ENCODE results near the gene ATXN2.

ATXN2 gene

DNA sequence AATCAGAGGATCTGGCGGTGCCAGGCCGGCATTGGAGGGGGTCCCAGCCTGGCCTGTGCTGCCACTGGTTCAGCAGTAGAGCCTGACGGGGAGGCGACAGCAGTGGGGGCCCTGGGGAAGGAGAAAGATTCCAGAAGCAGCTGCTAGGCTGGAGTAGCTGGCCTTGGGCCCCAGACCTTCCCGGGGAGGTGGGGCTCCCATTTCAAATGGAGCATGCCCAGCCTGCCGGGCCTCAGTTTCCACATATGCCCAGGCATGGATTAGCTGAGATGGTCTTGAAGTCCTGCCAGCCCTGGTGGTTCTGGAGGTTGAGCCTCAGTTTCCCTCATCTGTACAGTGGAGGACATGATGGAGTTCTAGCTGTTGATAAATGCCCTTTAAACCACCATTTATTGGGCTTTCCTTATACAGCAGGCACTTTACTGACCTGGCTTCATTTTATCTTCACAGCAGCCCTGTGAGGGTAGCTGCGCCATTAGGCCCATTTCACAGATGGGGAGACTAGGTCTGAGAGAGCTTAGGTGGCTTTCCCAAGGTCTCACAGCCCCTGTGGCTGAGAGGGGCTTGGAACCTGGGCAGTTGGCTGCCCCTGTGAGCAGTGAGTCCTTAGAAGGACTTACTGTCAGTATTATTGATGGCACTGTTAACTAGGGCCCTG, 171.6 kb downstream of the ATXN2 start:
- TF ChIP-seq POU2F2 (IDR thresholded peaks at IDR 0.05; ENCODE audit: low read depth, low read length) (no peak), PAX5 (IDR thresholded peaks at IDR 0.05; ENCODE audit: insufficient read depth, low read length, severe bottlenecking) (no peak), POLR2A (IDR thresholded peaks at IDR 0.05; ENCODE audit: low read depth, low read length) (no peak), POLR2AphosphoS5 (IDR thresholded peaks at IDR 0.05; ENCODE audit: low read depth, low read length) (no peak), SPI1 (IDR thresholded peaks at IDR 0.05; ENCODE audit: low read depth, low read length) (no peak)
- DNase-seq (ENCODE audit: insufficient read length, low spot score), result no peak
- FAIRE-seq, result no peak

DNA sequence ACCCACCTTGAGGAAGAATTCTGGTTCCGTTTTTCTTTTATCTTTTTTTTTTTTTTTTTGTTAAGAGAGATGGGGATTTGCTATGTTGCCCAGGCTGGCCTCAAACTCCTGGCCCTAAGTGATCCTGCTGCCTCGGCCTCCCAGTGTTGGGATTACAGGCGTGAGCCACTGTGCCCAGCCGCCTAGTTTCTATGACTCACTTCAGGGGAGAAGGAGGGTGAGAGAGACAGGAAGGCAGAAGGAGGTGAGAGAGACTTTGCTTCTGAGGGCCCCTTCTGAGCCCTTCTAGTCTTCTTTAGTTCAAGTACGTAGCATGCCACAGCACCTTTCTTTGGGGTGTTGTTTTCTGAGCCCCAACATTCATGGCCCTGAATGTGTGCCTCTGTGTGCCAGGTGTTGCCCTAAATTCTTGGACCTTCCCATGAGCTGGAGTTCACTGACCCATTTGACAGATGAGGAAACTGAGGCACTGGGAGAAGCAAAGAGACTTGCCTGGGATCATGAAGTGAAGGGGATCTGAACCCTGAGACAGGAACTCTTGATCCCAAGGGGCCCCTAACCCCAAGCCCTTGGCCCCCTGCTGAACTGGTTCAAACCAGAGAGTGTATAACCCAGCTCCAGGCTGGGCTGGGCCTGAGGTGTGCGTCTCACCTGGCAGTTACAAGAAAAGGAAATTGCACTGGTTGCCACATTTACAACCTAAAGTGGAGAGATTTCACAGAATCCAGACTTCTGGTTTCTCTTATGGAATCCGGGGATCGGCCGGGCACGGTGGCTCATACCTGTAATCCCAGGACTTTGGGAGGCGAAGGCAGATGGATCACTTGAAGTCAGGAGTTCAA, 172.6 kb downstream of the ATXN2 start:
- no peak for TF ChIP-seq SPI1 (IDR thresholded peaks at IDR 0.05; ENCODE audit: low read depth, low read length)
- no peak for DNase-seq (ENCODE audit: insufficient read length, low spot score)

DNA sequence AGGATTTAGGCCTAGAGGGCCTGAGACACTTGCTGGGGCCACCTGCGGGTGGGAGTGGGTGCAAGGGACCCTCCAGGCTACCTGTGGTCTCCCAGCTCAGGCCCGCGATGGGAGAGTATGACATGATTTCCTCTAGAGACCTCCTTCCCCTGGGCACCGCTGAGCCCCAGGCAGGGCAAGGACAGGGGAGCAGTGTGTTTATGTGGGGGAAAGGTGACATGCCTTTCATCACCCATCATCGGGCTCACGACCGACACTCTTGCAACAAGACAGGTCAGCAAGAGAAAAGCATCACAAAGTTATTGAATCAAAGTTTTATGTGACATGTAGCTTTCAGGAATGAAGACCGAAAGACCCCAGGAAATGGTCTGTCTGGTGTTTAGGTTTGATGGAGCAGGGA, 173.5 kb downstream of the ATXN2 start:
- no peak for TF ChIP-seq POLR2A (IDR thresholded peaks at IDR 0.05; ENCODE audit: low read depth, low read length)
- TF ChIP-seq PAX5 (IDR thresholded peaks at IDR 0.05; ENCODE audit: insufficient read depth, low read length, severe bottlenecking), result no peak
- TF ChIP-seq POLR2AphosphoS5 (IDR thresholded peaks at IDR 0.05; ENCODE audit: low read depth, low read length), result no peak
- TF ChIP-seq TAF1 (IDR thresholded peaks at IDR 0.05; ENCODE audit: low read depth, low read length), result no peak
- no peak for TF ChIP-seq POU2F2 (IDR thresholded peaks at IDR 0.05; ENCODE audit: low read depth, low read length)
- TF ChIP-seq SPI1 (IDR thresholded peaks at IDR 0.05; ENCODE audit: low read depth, low read length), result no peak
- DNase-seq (ENCODE audit: insufficient read length, low spot score), result no peak
- FAIRE-seq, result no peak

More for the DNA sequence above, 172.6 kb downstream of the ATXN2 start:
- no peak for FAIRE-seq

DNA sequence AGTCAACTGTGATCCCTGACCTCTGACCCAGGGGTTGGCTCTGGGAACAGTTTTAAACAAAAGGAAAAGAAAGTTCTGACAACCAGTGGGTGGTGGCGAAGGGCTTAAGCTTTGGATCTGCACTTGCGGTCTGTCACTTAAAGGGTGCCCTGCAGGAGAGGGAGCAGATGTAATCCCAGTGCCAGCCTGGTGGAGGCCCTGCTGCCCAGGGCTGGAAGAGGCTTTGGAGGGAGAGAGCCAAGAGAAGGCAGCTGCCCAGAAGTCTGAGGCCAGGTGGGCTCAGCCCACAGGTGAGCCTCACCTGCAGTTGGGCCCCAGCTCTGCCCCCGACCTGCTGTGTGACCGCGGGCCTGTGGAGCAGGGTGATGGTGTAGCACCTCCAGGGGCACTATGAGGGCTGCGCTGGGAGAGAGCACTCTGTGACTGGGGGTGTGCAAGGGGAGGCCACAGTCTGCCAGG, 174.3 kb downstream of the ATXN2 start:
- no peak for TF ChIP-seq POLR2A (IDR thresholded peaks at IDR 0.05; ENCODE audit: low read depth, low read length)
- peak; percentile 11; the same call in 1 of the 2 replicates for TF ChIP-seq POLR2AphosphoS5 (IDR thresholded peaks at IDR 0.05; ENCODE audit: low read depth, low read length)
- no peak for DNase-seq (ENCODE audit: insufficient read length, low spot score)
- no peak for FAIRE-seq

DNA sequence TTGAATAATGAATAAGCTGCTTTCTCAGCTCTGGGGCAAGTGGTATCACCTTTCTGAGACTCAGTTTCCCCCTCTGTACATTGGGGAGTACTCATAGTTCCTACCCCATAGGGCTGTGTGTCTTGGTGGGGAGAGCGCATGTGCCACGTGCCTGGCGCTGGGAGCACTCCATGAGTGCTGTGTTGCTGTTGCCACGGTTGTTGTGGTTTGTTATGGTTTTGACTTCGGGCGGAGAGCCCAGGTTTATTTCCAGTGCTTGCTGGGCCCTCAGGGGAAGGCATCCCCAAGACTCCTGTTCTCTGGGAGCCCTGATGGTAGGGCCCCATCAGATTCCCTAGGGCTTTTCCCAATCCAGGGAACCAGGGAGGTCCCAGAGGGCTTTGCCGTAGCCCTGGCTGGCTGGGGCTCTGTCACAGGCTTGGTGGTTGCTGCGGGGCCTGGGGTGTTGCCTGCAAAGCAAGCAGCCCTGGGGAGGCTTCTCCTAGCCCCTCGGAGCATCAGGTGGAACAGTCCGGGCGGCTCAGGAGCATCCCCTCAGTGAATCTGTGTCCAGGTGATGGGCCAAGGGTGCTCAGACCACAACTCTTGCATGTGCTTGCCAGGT, 174.8 kb downstream of the ATXN2 start:
- TF ChIP-seq POU2F2 (IDR thresholded peaks at IDR 0.05; ENCODE audit: low read depth, low read length) (no peak), POLR2A (IDR thresholded peaks at IDR 0.05; ENCODE audit: low read depth, low read length) (0 out of 2 replicates have a peak, but pooled peaks have one; percentile 24)
- FAIRE-seq, result no peak

DNA sequence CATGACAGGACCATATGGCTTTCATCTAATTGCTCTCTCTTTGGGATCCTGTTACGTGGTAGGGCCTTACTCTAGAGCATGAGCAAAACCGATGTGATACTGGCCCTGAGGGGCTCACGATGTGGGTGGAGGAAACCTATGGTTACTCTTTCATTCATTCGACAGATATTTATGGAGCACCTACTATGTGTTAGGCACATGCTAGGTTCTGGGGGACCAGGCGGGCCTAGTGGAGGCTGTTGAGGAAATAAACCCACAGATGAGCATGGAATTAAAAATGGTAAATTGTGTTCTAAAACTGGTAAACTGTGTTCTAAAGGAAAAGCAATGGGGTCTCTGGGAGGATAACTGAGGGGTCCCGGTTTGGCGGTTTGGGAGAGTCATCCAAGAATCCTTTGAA, 178.6 kb downstream of the ATXN2 start:
- TF ChIP-seq SPI1 (IDR thresholded peaks at IDR 0.05; ENCODE audit: low read depth, low read length), result no peak
- FAIRE-seq (no peak), DNase-seq (ENCODE audit: insufficient read length, low spot score) (no peak)

More for the DNA sequence above, 174.8 kb downstream of the ATXN2 start:
- DNase-seq (ENCODE audit: insufficient read length, low spot score), result no peak

DNA sequence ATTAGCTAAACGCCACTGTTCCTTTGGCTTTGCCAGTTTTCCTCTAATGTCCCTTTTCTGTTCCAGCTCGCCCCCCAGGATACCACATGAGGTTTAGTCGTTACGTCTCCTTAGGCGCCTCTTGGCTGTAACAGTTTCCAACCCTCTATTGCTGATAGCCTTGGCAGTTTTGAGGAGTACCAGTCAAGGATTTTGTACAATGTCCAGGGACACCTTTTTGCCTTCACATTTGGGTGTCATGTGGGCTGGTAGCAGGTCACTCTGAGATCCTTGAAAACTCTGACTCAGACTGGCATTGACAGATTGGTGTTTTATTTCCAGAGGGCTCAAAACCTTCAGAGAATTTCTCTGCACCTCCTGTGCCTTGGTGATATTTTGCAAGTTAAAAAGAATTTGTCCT, 179.3 kb downstream of the ATXN2 start:
- DNase-seq (ENCODE audit: insufficient read length, low spot score) (no peak), FAIRE-seq (no peak)
- TF ChIP-seq POU2F2 (IDR thresholded peaks at IDR 0.05; ENCODE audit: low read depth, low read length) (no peak), POLR2A (IDR thresholded peaks at IDR 0.05; ENCODE audit: low read depth, low read length) (no peak), SPI1 (IDR thresholded peaks at IDR 0.05; ENCODE audit: low read depth, low read length) (no peak), PAX5 (IDR thresholded peaks at IDR 0.05; ENCODE audit: insufficient read depth, low read length, severe bottlenecking) (no peak), POLR2AphosphoS5 (IDR thresholded peaks at IDR 0.05; ENCODE audit: low read depth, low read length) (no peak), TAF1 (IDR thresholded peaks at IDR 0.05; ENCODE audit: low read depth, low read length) (no peak)

DNA sequence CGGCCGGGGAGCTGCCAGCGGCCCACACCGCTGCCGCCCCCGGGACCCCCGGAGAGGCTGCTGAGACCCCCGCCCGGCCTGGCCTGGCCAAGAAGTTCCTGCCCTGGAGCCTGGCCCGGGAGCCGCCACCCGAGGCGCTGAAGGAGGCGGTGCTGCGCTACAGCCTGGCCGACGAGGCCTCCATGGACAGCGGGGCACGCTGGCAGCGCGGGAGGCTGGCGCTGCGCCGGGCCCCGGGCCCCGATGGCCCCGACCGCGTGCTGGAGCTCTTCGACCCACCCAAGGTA, 180.6 kb downstream of the ATXN2 start:
- TF ChIP-seq POLR2A (IDR thresholded peaks at IDR 0.05; ENCODE audit: low read depth, low read length) (no peak), SPI1 (IDR thresholded peaks at IDR 0.05; ENCODE audit: low read depth, low read length) (no peak)
- no peak for DNase-seq (ENCODE audit: insufficient read length, low spot score)
- no peak for FAIRE-seq

DNA sequence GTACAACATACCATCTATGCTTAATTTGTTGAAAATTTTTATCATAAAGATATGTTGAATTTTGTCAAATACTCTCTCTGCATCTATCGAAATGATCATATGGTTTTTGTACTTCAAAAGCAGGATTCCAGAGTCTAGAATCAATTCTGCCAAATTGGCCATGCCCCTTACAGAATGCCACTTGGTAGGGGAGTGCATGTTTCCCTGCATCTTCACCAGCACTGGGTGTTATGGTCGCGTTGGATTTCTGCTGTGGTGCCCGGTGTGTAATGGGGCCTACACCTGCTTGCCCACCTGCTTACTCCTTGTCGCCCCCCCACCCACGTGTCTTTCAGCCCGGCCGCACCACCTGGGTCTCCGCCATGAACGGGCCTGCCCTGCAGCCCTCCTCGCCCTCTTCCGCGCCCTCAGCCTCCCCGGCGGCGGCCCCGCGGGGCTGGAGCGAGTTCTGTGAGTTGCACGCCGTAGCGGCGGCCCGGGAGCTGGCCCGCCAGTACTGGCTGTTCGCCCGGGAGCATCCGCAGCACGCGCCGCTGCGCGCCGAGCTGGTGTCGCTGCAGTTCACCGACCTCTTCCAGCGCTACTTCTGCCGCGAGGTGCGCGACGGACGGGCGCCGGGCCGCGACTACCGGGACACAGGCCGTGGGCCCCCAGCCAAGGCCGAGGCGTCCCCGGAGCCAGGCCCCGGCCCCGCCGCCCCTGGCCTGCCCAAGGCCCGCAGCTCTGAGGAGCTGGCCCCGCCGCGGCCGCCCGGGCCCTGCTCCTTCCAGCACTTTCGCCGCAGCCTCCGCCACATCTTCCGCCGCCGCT, 181.1 kb downstream of the ATXN2 start:
- no peak for DNase-seq (ENCODE audit: insufficient read length, low spot score)
- TF ChIP-seq SPI1 (IDR thresholded peaks at IDR 0.05; ENCODE audit: low read depth, low read length) (no peak), POLR2A (IDR thresholded peaks at IDR 0.05; ENCODE audit: low read depth, low read length) (no peak), POU2F2 (IDR thresholded peaks at IDR 0.05; ENCODE audit: low read depth, low read length) (no peak), POLR2AphosphoS5 (IDR thresholded peaks at IDR 0.05; ENCODE audit: low read depth, low read length) (no peak), TAF1 (IDR thresholded peaks at IDR 0.05; ENCODE audit: low read depth, low read length) (no peak), PAX5 (IDR thresholded peaks at IDR 0.05; ENCODE audit: insufficient read depth, low read length, severe bottlenecking) (no peak)
- FAIRE-seq, result no peak

DNA sequence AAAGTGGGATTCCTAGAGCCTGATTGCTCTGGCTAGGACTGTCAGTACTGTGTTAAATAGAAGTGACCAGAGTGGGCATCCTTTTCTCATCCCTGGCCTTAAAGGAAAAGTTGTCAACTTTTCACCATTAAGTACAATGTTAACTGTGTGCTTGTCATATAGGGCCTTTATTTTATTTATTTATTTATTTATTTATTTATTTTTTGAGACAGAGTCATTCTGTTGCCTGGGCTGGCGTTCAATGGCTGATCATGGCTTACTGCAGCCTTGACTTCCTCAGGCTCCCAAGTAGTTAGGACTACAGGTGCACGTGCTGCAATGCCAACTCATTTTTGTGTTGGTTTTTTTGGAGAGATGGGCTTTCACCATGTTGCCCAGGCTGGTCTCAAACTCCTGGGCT, 181.8 kb downstream of the ATXN2 start:
- TF ChIP-seq PAX5 (IDR thresholded peaks at IDR 0.05; ENCODE audit: insufficient read depth, low read length, severe bottlenecking) (no peak), SPI1 (IDR thresholded peaks at IDR 0.05; ENCODE audit: low read depth, low read length) (no peak), POLR2AphosphoS5 (IDR thresholded peaks at IDR 0.05; ENCODE audit: low read depth, low read length) (no peak), POU2F2 (IDR thresholded peaks at IDR 0.05; ENCODE audit: low read depth, low read length) (no peak), TAF1 (IDR thresholded peaks at IDR 0.05; ENCODE audit: low read depth, low read length) (no peak), POLR2A (IDR thresholded peaks at IDR 0.05; ENCODE audit: low read depth, low read length) (no peak)

More for the DNA sequence above, 181.8 kb downstream of the ATXN2 start:
- DNase-seq (ENCODE audit: insufficient read length, low spot score) (no peak), FAIRE-seq (no peak)
